Kidney epithelial cell (primary cell): Measurements from ENCODE around the gene ARFGAP2. TPM values are rescaled to one million over a fixed set of nuclear protein-coding genes. Genes with fewer than 3 reads are reported as not detected.
A peak's percentile ranks its signal among the peaks of the same experiment; 100 is the strongest.

Experiments
- DNase-seq: peaks from one replicate; pipeline ENCODE4 v3.0.0-alpha.2; 2010; ENCODE audit warnings: low read depth
- H3K27me3 ChIP-seq: 2 replicates; pipeline ENCODE4 v1.6.0; 2011; ENCODE audit warnings: low read length; ENCODE audit not compliant: control insufficient read depth, insufficient read depth
- H3K36me3 ChIP-seq: 2 replicates; pipeline ENCODE4 v1.5.1; 2011; ENCODE audit warnings: low read length; ENCODE audit not compliant: control insufficient read depth, insufficient read depth
- H3K4me3 ChIP-seq: 2 replicates; pipeline ENCODE4 v1.5.1; 2011; ENCODE audit warnings: low read depth, mild to moderate bottlenecking, control low read depth, low read length
- total RNA-seq: library from RNA; depleted of rRNA; stranded (reverse); fragments of >200 nt; gene quantifications from 2 replicates; pipeline ENCODE4 v1.2.3, GENCODE V29; 2015
- TF ChIP-seq, protein P1 (sequence below): IDR thresholded peaks from 2 replicates; pipeline ENCODE4 v1.5.1; 2011; ENCODE audit warnings: mild to moderate bottlenecking, moderate library complexity, low read length, control low read depth, inconsistent platforms; ENCODE audit not compliant: insufficient read depth, poor library complexity, severe bottlenecking

The ARFGAP2 gene
- total RNA-seq, 1 donor from 2014 or later, result 95.7 TPM

DNA sequence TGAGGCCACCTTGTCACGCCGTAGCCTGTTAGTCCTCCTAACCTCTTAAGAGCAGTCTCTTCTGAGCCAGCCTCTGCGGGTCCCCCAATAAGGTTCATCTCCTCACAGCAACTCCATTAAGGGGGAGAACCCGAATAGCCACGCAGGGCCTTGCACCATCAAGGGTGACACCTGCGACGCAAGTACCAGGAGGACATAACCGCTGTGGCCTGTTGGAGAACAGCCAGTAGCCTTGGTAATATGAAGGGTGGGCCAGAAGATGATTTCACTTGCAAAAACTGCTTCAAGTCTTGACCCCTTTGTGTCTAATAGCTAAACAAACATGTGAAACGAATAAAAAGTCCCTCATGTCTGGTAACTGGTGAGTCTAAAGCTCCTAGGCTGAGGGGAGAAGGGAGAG, 14.8 kb downstream of the ARFGAP2 start:
- Histone ChIP-seq H3K36me3 (no peaks in the 10 kb centered on the region), H3K27me3 (no peaks in the 10 kb centered on the region), H3K4me3 (no peak overlapping the region)
- DNase-seq, result no peak
- TF ChIP-seq, protein P1, sequence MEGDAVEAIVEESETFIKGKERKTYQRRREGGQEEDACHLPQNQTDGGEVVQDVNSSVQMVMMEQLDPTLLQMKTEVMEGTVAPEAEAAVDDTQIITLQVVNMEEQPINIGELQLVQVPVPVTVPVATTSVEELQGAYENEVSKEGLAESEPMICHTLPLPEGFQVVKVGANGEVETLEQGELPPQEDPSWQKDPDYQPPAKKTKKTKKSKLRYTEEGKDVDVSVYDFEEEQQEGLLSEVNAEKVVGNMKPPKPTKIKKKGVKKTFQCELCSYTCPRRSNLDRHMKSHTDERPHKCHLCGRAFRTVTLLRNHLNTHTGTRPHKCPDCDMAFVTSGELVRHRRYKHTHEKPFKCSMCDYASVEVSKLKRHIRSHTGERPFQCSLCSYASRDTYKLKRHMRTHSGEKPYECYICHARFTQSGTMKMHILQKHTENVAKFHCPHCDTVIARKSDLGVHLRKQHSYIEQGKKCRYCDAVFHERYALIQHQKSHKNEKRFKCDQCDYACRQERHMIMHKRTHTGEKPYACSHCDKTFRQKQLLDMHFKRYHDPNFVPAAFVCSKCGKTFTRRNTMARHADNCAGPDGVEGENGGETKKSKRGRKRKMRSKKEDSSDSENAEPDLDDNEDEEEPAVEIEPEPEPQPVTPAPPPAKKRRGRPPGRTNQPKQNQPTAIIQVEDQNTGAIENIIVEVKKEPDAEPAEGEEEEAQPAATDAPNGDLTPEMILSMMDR, result no peak

DNA sequence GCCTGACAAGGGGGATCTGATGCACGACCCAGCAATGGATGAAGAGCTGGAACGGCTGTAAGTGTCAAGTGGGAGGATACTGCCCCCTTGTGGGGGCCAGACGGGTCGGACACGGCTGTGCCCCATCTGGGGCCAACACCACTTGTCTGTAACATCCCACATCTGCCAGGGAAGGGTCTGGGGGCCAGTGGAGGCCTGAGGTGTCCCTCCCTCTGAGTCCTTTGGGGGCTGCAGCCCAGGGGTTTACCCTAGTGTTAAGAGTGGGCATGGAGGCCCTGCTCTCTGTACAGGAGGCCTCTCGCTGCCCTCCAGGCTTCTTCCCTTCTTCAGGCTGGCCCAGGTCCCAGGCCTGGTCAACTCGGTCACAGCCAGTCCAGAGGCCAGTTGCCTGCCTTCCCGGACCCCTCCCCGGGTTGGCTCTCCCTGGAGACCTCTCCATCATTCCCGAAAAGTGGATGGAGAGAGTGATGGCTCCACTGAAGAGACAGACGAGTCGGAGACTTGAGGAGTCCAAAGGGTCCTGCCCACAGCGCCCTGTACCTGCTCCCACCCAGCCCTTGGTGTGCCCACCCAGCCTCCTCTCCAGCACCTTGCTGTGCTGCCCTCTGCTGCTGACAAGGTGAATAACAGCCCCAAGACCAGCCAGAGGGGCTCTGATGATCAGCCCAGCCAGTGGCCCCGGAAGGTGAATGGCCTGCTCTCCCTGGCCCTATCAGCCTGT, 15.4 kb downstream of the ARFGAP2 start:
- DNase-seq, result no peak
- TF ChIP-seq, protein P1, result peak; percentile 80
- Histone ChIP-seq H3K4me3 (no peak overlapping the region), H3K27me3 (no peaks in the 10 kb centered on the region), H3K36me3 (no peaks in the 10 kb centered on the region)

DNA sequence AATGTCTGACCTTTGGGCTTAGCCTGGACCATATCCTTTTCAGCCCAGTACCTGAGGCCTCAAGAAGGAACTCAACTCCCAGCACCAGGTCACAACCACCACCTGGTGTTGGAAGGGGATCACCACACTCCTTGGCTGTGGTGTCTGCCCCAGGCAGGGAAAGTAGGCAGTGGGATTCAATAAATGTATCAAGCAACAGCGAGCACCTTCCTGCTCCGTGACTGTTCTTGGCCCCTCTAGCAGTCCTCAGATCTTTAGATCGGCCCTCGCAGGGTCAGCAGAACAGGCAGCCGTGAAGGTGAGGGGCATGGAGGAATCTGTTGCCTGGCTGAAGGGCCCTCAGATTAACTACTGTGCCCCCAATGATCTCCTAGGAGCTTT, 15.9 kb downstream of the ARFGAP2 start:
- no peak for DNase-seq
- TF ChIP-seq, protein P1, result no peak
- no peaks in the 10 kb centered on the region for H3K27me3 ChIP-seq
- no peaks in the 10 kb centered on the region for H3K36me3 ChIP-seq
- no peak overlapping the region for H3K4me3 ChIP-seq

DNA sequence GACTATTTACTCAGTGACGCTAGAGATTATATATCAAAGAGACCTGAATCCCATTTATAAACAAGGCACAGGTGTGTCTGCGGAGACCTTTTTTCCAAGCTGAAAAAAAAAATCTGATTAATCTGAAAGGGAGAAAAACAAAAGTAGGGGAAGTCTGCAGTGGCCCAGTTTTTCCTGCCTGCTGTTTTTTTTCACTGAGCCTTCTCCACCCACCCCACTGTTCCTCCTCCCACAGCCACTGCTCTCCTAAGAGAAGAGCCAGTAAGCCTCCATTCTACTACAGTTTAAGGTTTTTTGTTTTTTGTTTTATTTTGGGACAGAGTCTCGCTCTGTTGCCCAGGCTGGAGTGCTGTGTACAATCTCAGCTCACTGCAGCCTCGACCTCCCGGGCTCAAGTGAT, 18.4 kb downstream of the ARFGAP2 start:
- DNase-seq, result no peak
- TF ChIP-seq, protein P1, result no peak
- Histone ChIP-seq H3K36me3 (no peaks in the 10 kb centered on the region), H3K4me3 (no peak overlapping the region), H3K27me3 (no peaks in the 10 kb centered on the region)

DNA sequence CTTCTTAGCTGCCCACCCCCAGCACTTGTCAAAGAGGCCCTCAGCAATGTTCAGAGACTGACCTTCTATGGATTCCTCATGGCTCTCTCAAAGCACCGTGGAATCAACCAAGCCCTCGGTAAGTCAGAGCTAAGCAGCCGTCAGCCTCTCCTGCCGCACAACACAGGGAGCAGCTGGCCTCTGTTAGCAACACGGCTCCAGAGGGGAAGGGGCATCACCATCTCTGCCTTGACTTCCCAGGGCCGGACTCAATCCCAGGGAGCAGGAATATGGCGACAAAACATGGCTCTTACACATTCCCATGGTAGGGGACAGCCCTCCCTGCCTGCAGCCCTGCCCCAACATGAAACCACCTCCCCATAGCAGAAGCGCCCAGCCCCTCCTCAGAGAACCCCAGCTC, 18.9 kb downstream of the ARFGAP2 start:
- DNase-seq, result no peak
- H3K27me3 ChIP-seq, result no peaks in the 10 kb centered on the region
- H3K4me3 ChIP-seq, result no peak overlapping the region
- H3K36me3 ChIP-seq, result no peaks in the 10 kb centered on the region
- TF ChIP-seq, protein P1, result no peak

DNA sequence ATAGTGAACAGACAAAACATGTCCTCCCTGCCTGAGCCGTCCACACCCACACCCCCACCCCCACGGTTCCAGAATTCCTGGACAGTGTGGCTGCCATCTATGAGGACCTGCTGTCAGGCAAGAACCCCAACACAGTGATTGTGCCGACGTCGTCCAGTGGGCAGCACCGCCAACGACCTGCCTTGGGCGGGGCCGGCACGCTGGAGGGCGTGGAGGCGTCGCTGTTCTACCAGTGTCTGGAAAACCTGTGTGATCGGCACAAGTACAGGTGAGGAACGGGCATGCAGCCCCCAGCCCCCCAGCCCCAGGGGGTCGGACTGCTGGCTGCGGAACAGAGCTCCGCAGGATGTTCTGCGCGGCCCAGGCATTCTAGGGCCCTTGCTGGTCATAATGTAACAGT, 19.7 kb downstream of the ARFGAP2 start:
- TF ChIP-seq, protein P1, result no peak
- H3K4me3 ChIP-seq, result no peak overlapping the region
- no peak for DNase-seq
- H3K27me3 ChIP-seq, result no peaks in the 10 kb centered on the region
- H3K36me3 ChIP-seq, result no peaks in the 10 kb centered on the region
